ENCODE data around the gene PGP.

GRCh38 chr16:2235234-2235651 is 20.6 kb upstream of the PGP start:
- no peak for TF ChIP-seq CTCF (IDR thresholded peaks at IDR 0.05)
- TF ChIP-seq POLR2A (IDR thresholded peaks at IDR 0.05) = no peak
- TF ChIP-seq POLR2AphosphoS5 (IDR thresholded peaks at IDR 0.05) = no peak
